ENCODE measurements around the gene LRP1.

The LRP1 gene

DNA sequence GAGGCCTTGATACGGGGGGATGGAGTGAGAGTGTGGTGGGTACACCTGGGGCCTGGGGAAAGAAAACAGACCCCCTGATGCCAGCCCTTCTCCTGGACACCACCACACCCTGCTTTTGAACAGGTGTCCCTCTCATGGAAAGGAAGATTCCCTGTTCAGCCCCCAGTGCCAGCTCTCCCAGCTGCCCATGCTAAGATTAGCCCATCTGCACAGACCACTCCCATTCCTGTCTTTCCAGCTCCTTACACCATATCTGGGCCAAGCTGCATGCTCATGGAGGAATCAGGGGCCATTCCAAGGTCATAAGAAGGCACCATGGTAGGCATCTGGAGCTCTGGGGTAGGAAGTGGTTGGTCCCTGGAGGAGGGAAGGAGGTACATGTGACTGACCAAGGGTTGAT, 29.7 kb upstream of the LRP1 start:
- TF ChIP-seq TAF1 (IDR thresholded peaks at IDR 0.05; ENCODE audit: borderline replicate concordance, insufficient read depth, low read length) (no peak), FOXP2 (optimal IDR thresholded peaks at IDR 0.05; ENCODE audit: borderline replicate concordance, extremely low read depth, extremely low read length, insufficient read depth) (no peak), POLR2AphosphoS5 (IDR thresholded peaks at IDR 0.05; ENCODE audit: low read depth, low read length) (no peak), SIN3A (IDR thresholded peaks at IDR 0.05; ENCODE audit: borderline replicate concordance, insufficient read depth, low read length) (no peak)
- TF ChIP-seq, protein P1, sequence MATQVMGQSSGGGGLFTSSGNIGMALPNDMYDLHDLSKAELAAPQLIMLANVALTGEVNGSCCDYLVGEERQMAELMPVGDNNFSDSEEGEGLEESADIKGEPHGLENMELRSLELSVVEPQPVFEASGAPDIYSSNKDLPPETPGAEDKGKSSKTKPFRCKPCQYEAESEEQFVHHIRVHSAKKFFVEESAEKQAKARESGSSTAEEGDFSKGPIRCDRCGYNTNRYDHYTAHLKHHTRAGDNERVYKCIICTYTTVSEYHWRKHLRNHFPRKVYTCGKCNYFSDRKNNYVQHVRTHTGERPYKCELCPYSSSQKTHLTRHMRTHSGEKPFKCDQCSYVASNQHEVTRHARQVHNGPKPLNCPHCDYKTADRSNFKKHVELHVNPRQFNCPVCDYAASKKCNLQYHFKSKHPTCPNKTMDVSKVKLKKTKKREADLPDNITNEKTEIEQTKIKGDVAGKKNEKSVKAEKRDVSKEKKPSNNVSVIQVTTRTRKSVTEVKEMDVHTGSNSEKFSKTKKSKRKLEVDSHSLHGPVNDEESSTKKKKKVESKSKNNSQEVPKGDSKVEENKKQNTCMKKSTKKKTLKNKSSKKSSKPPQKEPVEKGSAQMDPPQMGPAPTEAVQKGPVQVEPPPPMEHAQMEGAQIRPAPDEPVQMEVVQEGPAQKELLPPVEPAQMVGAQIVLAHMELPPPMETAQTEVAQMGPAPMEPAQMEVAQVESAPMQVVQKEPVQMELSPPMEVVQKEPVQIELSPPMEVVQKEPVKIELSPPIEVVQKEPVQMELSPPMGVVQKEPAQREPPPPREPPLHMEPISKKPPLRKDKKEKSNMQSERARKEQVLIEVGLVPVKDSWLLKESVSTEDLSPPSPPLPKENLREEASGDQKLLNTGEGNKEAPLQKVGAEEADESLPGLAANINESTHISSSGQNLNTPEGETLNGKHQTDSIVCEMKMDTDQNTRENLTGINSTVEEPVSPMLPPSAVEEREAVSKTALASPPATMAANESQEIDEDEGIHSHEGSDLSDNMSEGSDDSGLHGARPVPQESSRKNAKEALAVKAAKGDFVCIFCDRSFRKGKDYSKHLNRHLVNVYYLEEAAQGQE (IDR thresholded peaks at IDR 0.05; ENCODE audit: insufficient read depth in 1 of 2, low read depth in 2 of 2, low read length in 2 of 2) = no peak

DNA sequence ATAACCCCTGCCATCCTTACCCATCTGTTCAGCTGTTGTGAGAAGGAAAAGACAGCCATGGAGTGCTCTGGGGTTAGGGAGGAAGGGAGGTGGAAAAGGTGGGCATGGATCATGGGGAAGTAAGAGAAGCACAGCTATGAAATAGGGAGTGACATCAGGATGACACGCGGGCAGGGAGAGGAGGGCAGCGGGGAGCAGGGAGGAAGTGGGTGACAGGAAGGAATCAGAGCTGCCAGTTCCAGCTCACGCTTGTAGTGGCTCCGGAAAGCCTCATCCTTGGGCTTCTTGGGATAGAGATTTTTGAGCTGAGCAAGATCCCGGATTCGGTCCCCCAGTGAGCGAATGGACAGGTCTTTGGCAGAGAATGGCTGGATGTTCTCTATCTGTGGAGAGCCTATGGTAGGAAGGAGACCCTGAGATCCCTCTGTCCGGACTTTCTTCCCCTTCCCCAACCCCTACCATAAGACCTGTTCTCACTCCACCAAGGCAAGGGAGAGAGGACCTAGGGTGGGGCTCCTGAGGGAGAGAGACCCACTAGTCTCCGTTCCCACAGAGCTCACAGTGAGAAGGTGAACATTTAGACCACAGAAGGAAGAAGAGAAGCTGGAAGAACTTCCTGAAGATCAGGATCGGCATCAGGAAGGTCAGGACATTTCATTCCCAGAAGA, 29.1 kb upstream of the LRP1 start:
- no peak for TF ChIP-seq FOXP2 (optimal IDR thresholded peaks at IDR 0.05; ENCODE audit: borderline replicate concordance, extremely low read depth, extremely low read length, insufficient read depth)
- no peak for TF ChIP-seq TAF1 (IDR thresholded peaks at IDR 0.05; ENCODE audit: borderline replicate concordance, insufficient read depth, low read length)
- no peak for TF ChIP-seq SIN3A (IDR thresholded peaks at IDR 0.05; ENCODE audit: borderline replicate concordance, insufficient read depth, low read length)
- TF ChIP-seq POLR2AphosphoS5 (IDR thresholded peaks at IDR 0.05; ENCODE audit: low read depth, low read length) = no peak

DNA sequence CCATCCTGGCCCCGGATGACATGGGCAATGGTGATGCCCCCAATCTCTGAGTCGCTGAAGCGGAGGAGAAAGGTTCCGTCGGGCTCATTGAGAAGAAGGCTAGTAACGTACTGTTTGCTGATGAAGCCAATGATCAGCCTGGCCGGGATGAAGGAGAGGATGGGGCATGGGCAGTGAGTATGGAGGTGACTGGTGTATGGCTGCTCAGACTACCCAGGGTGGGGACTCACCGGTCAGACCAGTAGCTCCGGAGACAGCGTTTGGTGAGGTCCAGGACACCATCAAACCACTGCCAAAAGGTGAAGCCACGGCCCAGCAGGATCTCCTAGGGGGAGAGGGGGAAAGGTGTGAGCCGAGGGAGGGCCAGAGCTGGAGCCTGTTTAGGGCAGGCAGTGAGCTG, 28.5 kb upstream of the LRP1 start:
- no peak for TF ChIP-seq FOXP2 (optimal IDR thresholded peaks at IDR 0.05; ENCODE audit: borderline replicate concordance, extremely low read depth, extremely low read length, insufficient read depth)

DNA sequence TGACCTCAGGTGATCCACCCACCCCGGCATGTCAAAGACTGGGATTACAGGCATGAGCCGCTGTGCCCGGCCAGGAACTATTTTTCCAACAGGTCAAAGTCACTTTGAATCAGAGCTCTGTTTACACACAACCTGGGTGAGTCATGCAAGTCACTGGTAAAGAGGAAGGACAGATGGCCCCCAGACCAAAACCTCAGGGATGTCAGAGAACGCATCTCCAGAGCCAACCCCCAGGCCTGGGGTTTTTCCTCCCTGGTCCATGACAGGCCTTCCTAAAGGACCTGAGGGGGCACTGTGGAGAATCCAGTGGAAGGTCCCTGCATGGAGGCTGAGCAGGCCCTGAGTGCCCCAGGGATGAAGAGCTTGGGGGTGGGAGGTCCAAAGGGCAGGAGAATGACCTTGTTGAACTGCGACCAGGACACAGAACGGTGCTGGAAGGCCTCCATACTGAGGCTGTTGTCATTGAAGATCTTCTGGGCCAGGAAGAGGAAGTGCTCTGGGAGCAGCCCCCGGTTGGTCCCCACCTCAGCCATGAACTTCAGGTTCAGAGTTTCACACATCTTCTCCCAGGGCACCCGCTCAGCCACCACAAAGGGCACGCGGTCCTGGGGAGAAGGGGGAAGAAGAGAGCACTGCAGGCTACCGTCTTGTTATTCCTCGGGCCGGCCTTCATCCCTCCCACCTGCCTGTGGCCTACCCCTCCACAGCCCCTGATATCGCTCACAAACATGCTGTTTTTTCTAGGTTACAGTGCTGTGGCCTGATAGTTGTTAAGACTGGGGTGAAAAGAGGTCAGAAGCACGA, 26.2 kb upstream of the LRP1 start:
- no peak for TF ChIP-seq SIN3A (IDR thresholded peaks at IDR 0.05; ENCODE audit: borderline replicate concordance, insufficient read depth, low read length)
- TF ChIP-seq FOXP2 (optimal IDR thresholded peaks at IDR 0.05; ENCODE audit: borderline replicate concordance, extremely low read depth, extremely low read length, insufficient read depth) = no peak
- TF ChIP-seq, protein P1 (IDR thresholded peaks at IDR 0.05; ENCODE audit: insufficient read depth in 1 of 2, low read depth in 2 of 2, low read length in 2 of 2) = no peak
- TF ChIP-seq TAF1 (IDR thresholded peaks at IDR 0.05; ENCODE audit: borderline replicate concordance, insufficient read depth, low read length) = no peak
- TF ChIP-seq POLR2AphosphoS5 (IDR thresholded peaks at IDR 0.05; ENCODE audit: low read depth, low read length) = no peak

DNA sequence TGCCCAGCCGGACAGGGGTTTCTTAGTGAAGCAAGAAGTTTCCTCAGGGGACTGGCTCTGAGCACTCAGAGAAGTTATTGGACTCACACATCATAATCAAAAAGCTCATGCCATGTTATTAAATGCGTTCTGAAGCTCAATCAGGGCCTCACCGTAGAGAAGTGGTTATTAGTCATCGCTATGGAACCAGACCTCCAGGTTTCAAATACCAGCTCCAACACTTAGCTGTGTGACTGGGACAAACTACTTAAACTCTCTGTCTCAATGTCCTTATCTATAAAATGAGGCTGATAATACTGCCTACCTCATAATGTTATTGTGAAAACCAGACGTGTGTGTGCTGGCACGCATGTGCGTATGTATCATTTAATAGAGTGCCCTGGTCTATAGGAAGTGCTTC, 24.4 kb upstream of the LRP1 start:
- no peak for TF ChIP-seq FOXP2 (optimal IDR thresholded peaks at IDR 0.05; ENCODE audit: borderline replicate concordance, extremely low read depth, extremely low read length, insufficient read depth)
- TF ChIP-seq SIN3A (IDR thresholded peaks at IDR 0.05; ENCODE audit: borderline replicate concordance, insufficient read depth, low read length) = no peak
- TF ChIP-seq, protein P1 (IDR thresholded peaks at IDR 0.05; ENCODE audit: insufficient read depth in 1 of 2, low read depth in 2 of 2, low read length in 2 of 2) = no peak
- no peak for TF ChIP-seq POLR2AphosphoS5 (IDR thresholded peaks at IDR 0.05; ENCODE audit: low read depth, low read length)
- TF ChIP-seq TAF1 (IDR thresholded peaks at IDR 0.05; ENCODE audit: borderline replicate concordance, insufficient read depth, low read length) = no peak

Measured in PFSK-1 (cell line).